ENCODE measurements around the gene GRSF1.

Gene GRSF1

GRCh38 chr4:70839589-70840093 lies at the start of gene GRSF1:
Gene GRSF1 (minus strand): TSS chr4:70839890. CDS start chr4:70839827, 63 bp downstream.
- DNase-seq (ENCODE audit: low spot score): peak; percentile 94
- in situ Hi-C loops (cut with MboI; ENCODE audit: low sequenced_read_pairs, unreplicated experiment): no loop called here
- peak; percentile 42 for TF ChIP-seq CTCF (IDR thresholded peaks at IDR 0.05; ENCODE audit: borderline replicate concordance, control extremely low read depth, extremely low read depth, insufficient read depth, missing control alignments)

- in situ Hi-C loops (cut with MboI; ENCODE audit: low sequenced_read_pairs, unreplicated experiment): no loop called here
- no peak for DNase-seq (ENCODE audit: low spot score)
- peak; percentile 23 for TF ChIP-seq CTCF (IDR thresholded peaks at IDR 0.05; ENCODE audit: borderline replicate concordance, control extremely low read depth, extremely low read depth, insufficient read depth, missing control alignments)
Observed at GRCh38 chr4:70885174-70885573, 45.5 kb upstream of the GRSF1 start.

GRCh38 chr4:70880739-70881138 lies 41.0 kb upstream of the GRSF1 start:
- DNase-seq (ENCODE audit: low spot score): no peak
- no peak for TF ChIP-seq CTCF (IDR thresholded peaks at IDR 0.05; ENCODE audit: borderline replicate concordance, control extremely low read depth, extremely low read depth, insufficient read depth, missing control alignments)
- in situ Hi-C loops (cut with MboI; ENCODE audit: low sequenced_read_pairs, unreplicated experiment): no loop called here

- DNase-seq (ENCODE audit: low spot score): no peak
- no peak for TF ChIP-seq CTCF (IDR thresholded peaks at IDR 0.05; ENCODE audit: borderline replicate concordance, control extremely low read depth, extremely low read depth, insufficient read depth, missing control alignments)
- in situ Hi-C loops (cut with MboI; ENCODE audit: low sequenced_read_pairs, unreplicated experiment): no loop called here
Observed at GRCh38 chr4:70877556-70877955, 37.9 kb upstream of the GRSF1 start.

GRCh38 chr4:70874268-70875156 lies 34.8 kb upstream of the GRSF1 start:
- peak; percentile 52 for DNase-seq (ENCODE audit: low spot score)
- in situ Hi-C loops (cut with MboI; ENCODE audit: low sequenced_read_pairs, unreplicated experiment): no loop called here
- TF ChIP-seq CTCF (IDR thresholded peaks at IDR 0.05; ENCODE audit: borderline replicate concordance, control extremely low read depth, extremely low read depth, insufficient read depth, missing control alignments): no peak

- no peak for DNase-seq (ENCODE audit: low spot score)
- in situ Hi-C loops (cut with MboI; ENCODE audit: low sequenced_read_pairs, unreplicated experiment): no loop called here
- TF ChIP-seq CTCF (IDR thresholded peaks at IDR 0.05; ENCODE audit: borderline replicate concordance, control extremely low read depth, extremely low read depth, insufficient read depth, missing control alignments): no peak
Observed at GRCh38 chr4:70873216-70873615, 33.5 kb upstream of the GRSF1 start.
